ENCODE data around the gene PALLD. TPM values are rescaled to one million over a fixed set of nuclear protein-coding genes. Genes with fewer than 3 reads are reported as not detected.

Gene PALLD
- polyA plus RNA-seq, 1 donor (not counting 4 experiments of a cell fraction or from before 2014, with no cell fraction given), result 136 TPM

DNA sequence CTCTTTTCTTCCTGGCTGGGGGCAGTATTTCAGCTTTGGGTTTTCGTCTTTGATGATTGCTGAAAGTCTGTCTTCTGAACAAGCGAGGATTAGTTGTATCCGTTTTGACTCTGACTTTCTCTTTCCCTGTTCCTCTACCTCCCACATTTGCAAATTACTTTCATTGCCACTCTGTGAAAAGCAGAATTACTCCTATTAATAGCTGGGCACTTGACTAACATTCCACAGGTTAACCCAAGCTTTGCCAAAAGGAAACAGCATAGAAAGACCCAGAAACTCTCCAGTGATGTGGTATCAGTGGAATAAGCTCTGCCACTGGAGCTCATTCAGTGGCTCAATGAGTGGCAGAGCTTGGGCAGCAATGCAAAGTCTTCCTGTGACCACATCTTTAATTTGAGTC is 238.9 kb downstream of the PALLD start:
- H3K27ac ChIP-seq (ENCODE audit: control insufficient read depth, insufficient read depth, low read length), result no peak overlapping the region

DNA sequence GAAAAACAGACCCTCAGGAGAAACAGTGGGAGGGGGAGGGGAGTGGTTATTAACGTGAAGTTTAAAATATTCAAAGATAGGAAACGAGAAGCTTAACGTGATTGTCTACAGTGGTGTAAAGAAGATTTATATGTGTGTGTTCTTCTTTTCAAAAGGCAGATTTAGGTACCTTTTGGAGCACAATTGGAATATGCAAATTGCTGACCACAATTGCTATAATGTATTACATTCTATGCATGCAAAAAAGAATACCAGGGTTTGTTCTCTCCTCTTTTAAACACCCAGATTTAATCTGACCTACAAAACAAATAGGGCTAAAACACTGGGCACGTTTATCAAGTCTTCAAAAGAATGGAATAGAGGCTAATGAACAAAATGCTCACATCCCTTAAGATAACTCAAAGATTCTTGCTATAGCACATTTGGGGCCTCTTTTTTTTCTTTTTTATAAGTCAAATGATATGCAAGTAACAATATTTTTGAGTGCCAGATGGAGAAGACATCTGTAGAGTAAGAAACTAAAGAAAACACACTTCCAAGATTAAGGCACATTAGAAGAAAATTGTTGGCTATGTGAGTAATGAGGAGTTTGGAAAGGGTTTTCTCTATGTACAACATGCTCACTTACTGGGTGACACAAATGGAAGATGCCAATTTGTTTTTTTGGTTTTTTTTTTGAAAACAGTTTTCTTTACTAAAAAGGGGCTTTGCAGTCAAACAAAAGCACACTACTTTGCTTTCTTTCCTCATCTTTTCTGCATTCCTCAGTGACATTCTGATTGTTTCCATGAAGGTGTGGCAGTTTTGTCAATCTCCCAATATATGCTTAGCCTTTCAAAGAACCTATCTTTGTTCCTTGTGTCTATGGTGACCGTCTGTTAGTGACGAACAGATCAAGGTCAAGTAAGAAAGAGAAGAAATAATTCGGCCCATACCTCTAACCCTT is 240.3 kb downstream of the PALLD start:
- Histone ChIP-seq H3K9me1 (ENCODE audit: control insufficient read depth, extremely low read depth, insufficient read depth, low read length) (no peaks in the 10 kb centered on the region), H3K9ac (ENCODE audit: control insufficient read depth, extremely low read depth, insufficient read depth, low read length) (no peak overlapping the region), H4K20me1 (ENCODE audit: control insufficient read depth, extremely low read depth, insufficient read depth, low read length) (no peaks in the 10 kb centered on the region), H3K4me2 (ENCODE audit: control insufficient read depth, extremely low read depth, insufficient read depth, low read depth, low read length) (no peak overlapping the region), H3K4me3 (ENCODE audit: control insufficient read depth in 2 of 3, extremely low read depth in 1 of 3, insufficient read depth in 2 of 3, low read depth in 1 of 3, low read length in 3 of 3) (no peak overlapping the region), H2AFZ (ENCODE audit: control insufficient read depth, low read length) (no peak overlapping the region), H3K36me3 (ENCODE audit: control insufficient read depth in 2 of 2, extremely low read depth in 1 of 2, insufficient read depth in 2 of 2, low read length in 2 of 2) (no peaks in the 10 kb centered on the region), H3K27ac (ENCODE audit: control insufficient read depth, insufficient read depth, low read length) (no peak overlapping the region), H3K27me3 (ENCODE audit: control insufficient read depth, extremely low read depth, insufficient read depth, low read length) (no peaks in the 10 kb centered on the region), H3K79me2 (ENCODE audit: control insufficient read depth, insufficient read depth, low read length) (no peaks in the 10 kb centered on the region), H3K4me1 (ENCODE audit: control insufficient read depth, extremely low read depth, insufficient read depth, low read length) (no peaks in the 10 kb centered on the region), H3K9me3 (ENCODE audit: control insufficient read depth, low read depth, low read length) (no peaks in the 10 kb centered on the region)
- DNase-seq (ENCODE audit: low read depth, low spot score) (no peak), FAIRE-seq (no peak)
- no peak for TF ChIP-seq EZH2 (IDR thresholded peaks at IDR 0.05; ENCODE audit: low read length)
- TF ChIP-seq, protein P1, sequence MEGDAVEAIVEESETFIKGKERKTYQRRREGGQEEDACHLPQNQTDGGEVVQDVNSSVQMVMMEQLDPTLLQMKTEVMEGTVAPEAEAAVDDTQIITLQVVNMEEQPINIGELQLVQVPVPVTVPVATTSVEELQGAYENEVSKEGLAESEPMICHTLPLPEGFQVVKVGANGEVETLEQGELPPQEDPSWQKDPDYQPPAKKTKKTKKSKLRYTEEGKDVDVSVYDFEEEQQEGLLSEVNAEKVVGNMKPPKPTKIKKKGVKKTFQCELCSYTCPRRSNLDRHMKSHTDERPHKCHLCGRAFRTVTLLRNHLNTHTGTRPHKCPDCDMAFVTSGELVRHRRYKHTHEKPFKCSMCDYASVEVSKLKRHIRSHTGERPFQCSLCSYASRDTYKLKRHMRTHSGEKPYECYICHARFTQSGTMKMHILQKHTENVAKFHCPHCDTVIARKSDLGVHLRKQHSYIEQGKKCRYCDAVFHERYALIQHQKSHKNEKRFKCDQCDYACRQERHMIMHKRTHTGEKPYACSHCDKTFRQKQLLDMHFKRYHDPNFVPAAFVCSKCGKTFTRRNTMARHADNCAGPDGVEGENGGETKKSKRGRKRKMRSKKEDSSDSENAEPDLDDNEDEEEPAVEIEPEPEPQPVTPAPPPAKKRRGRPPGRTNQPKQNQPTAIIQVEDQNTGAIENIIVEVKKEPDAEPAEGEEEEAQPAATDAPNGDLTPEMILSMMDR (optimal IDR thresholded peaks at IDR 0.05 in 1 of 3, IDR thresholded peaks at IDR 0.05 in 1 of 3, conservative IDR thresholded peaks at IDR 0.05 in 1 of 3; ENCODE audit: extremely low read depth in 1 of 3, insufficient read depth in 2 of 3, low read length in 3 of 3), result no peak
- dilution Hi-C loops (cut with MboI; ENCODE audit: extremely low pct_ligation_motif_present, low sequenced_read_pairs), result no loop called here

More for the DNA sequence above, 238.9 kb downstream of the PALLD start:
- no peak for FAIRE-seq
- Histone ChIP-seq H3K9me3 (ENCODE audit: control insufficient read depth, low read depth, low read length) (no peaks in the 10 kb centered on the region), H3K9me1 (ENCODE audit: control insufficient read depth, extremely low read depth, insufficient read depth, low read length) (no peaks in the 10 kb centered on the region), H3K9ac (ENCODE audit: control insufficient read depth, extremely low read depth, insufficient read depth, low read length) (no peak overlapping the region), H3K79me2 (ENCODE audit: control insufficient read depth, insufficient read depth, low read length) (no peaks in the 10 kb centered on the region), H4K20me1 (ENCODE audit: control insufficient read depth, extremely low read depth, insufficient read depth, low read length) (no peaks in the 10 kb centered on the region), H3K36me3 (ENCODE audit: control insufficient read depth in 2 of 2, extremely low read depth in 1 of 2, insufficient read depth in 2 of 2, low read length in 2 of 2) (no peaks in the 10 kb centered on the region), H2AFZ (ENCODE audit: control insufficient read depth, low read length) (no peak overlapping the region), H3K4me1 (ENCODE audit: control insufficient read depth, extremely low read depth, insufficient read depth, low read length) (no peaks in the 10 kb centered on the region), H3K27me3 (ENCODE audit: control insufficient read depth, extremely low read depth, insufficient read depth, low read length) (no peaks in the 10 kb centered on the region), H3K4me2 (ENCODE audit: control insufficient read depth, extremely low read depth, insufficient read depth, low read depth, low read length) (no peak overlapping the region), H3K4me3 (ENCODE audit: control insufficient read depth in 2 of 3, extremely low read depth in 1 of 3, insufficient read depth in 2 of 3, low read depth in 1 of 3, low read length in 3 of 3) (no peak overlapping the region)
- TF ChIP-seq, protein P1 (optimal IDR thresholded peaks at IDR 0.05 in 1 of 3, IDR thresholded peaks at IDR 0.05 in 1 of 3, conservative IDR thresholded peaks at IDR 0.05 in 1 of 3; ENCODE audit: extremely low read depth in 1 of 3, insufficient read depth in 2 of 3, low read length in 3 of 3), result no peak
- TF ChIP-seq EZH2 (IDR thresholded peaks at IDR 0.05; ENCODE audit: low read length), result no peak
- dilution Hi-C loops (cut with MboI; ENCODE audit: extremely low pct_ligation_motif_present, low sequenced_read_pairs), result no loop called here
- no peak for DNase-seq (ENCODE audit: low read depth, low spot score)

Measured in keratinocyte (primary cell).